ENCODE results near the gene RPL37A. TPM values are rescaled to one million over a fixed set of nuclear protein-coding genes. Genes with fewer than 3 reads are reported as not detected.

The RPL37A gene
- total and polyA plus RNA-seq, 4 donors: 494 to 1,757 (median 1,250) TPM

- H3K27ac ChIP-seq (ENCODE audit: low read depth in 1 of 2, low read length in 2 of 2): no peak overlapping the region
- no peak for TF ChIP-seq JUND (IDR thresholded peaks at IDR 0.05)
- no peak for TF ChIP-seq HNF4G (IDR thresholded peaks at IDR 0.05)
- no peak for TF ChIP-seq FOXA2 (IDR thresholded peaks at IDR 0.05)
- no peak for TF ChIP-seq EGR1 (IDR thresholded peaks at IDR 0.05; ENCODE audit: low read depth in 2 of 2)
- TF ChIP-seq ZBTB33 (IDR thresholded peaks at IDR 0.05): no peak
- no peak for TF ChIP-seq REST (IDR thresholded peaks at IDR 0.05)
- no peak for TF ChIP-seq NR2F2 (IDR thresholded peaks at IDR 0.05)
- no peak for TF ChIP-seq RAD21 (IDR thresholded peaks at IDR 0.05)
- no peak for TF ChIP-seq FOXA1 (IDR thresholded peaks at IDR 0.05)
- no peak for TF ChIP-seq TAF1 (conservative IDR thresholded peaks at IDR 0.05)
- no peak for TF ChIP-seq YY1 (IDR thresholded peaks at IDR 0.05)
- TF ChIP-seq ATF3 (IDR thresholded peaks at IDR 0.05): no peak
- no peak for TF ChIP-seq SP1 (IDR thresholded peaks at IDR 0.05)
- TF ChIP-seq GABPA (IDR thresholded peaks at IDR 0.05 in 1 of 2, conservative IDR thresholded peaks at IDR 0.05 in 1 of 2): no peak
- no peak for TF ChIP-seq HNF4A (conservative IDR thresholded peaks at IDR 0.05)
- TF ChIP-seq MAX (IDR thresholded peaks at IDR 0.05): no peak
- TF ChIP-seq RXRA (IDR thresholded peaks at IDR 0.05): no peak
- TF ChIP-seq CTCF (IDR thresholded peaks at IDR 0.05; ENCODE audit: low read depth, low read length, missing input control): no peak
- no peaks in the 10 kb centered on the region for H3K27me3 ChIP-seq (ENCODE audit: control insufficient read depth in 4 of 4, insufficient read depth in 4 of 4, low read length in 3 of 4)
- H3K9ac ChIP-seq (ENCODE audit: low read depth in 1 of 2, low read length in 2 of 2): no peak overlapping the region
- no peaks in the 10 kb centered on the region for H3K9me3 ChIP-seq (ENCODE audit: control insufficient read depth in 4 of 4, low read length in 3 of 4)
- DNase-seq (ENCODE audit: low spot score): no peak
- H3K4me1 ChIP-seq (ENCODE audit: control insufficient read depth in 4 of 4, insufficient read depth in 4 of 4, low read length in 3 of 4): no peaks in the 10 kb centered on the region
- H3K36me3 ChIP-seq (ENCODE audit: control insufficient read depth in 4 of 4, insufficient read depth in 3 of 4, low read depth in 1 of 4, low read length in 3 of 4): peaks cover 3 to 14% (median 8%) of the 10 kb centered on the region in 4 donors
- 95% methylated on average over 4 of the region's 4 CpGs for WGBS
- no peak overlapping the region for H3K4me3 ChIP-seq (ENCODE audit: low read depth in 1 of 3, low read length in 3 of 3)
Measured at GRCh38 chr2:216467845-216468244, 30.8 kb upstream of the RPL37A start.

Data from liver (tissue), 9 donors.